ENCODE data around the gene PPP1R14C.

DNA sequence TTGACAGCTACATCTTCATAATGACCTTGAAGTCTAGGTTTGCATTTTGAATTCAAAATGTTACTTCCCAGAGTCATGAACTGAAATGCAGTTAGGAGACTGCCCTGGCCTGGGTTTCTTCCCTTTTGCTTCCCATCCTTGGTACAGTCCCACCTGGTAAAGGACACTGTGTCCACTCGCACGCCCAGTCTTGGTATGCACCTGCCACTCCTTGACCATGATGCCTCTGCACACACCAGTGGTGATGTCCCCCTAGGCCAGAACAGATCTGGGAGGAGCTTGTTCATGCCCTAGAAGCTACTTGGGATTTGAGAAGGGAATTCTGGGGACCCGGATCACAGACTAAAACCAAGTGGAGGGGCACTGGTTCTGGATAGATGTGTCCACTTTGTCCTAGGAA lies 3.6 kb downstream of the PPP1R14C start:
- TF ChIP-seq EZH2phosphoT487 (IDR thresholded peaks at IDR 0.05; ENCODE audit: insufficient read depth, low read depth), result no peak
- no peak for TF ChIP-seq EZH2 (IDR thresholded peaks at IDR 0.05; ENCODE audit: insufficient read depth, poor library complexity, severe bottlenecking)

All from GM23248 (cell line).